D721Med (cell line): ENCODE measurements around the gene ALPL.

Source experiments
- DNase-seq: peaks from one replicate; pipeline ENCODE4 v3.0.0; 2011; ENCODE audit warnings: low spot score; ENCODE audit not compliant: insufficient read length
- FAIRE-seq: peaks from 2 replicates; lab custom pipeline; 2011; peaks lifted over from hg19 to GRCh38; lab: Jason Lieb, UNC
- TF ChIP-seq, protein P1 (sequence below): IDR thresholded peaks from 2 replicates; pipeline ENCODE4 v1.5.1; 2012; ENCODE audit warnings: mild to moderate bottlenecking, control low read depth; ENCODE audit not compliant: insufficient read depth; ENCODE audit errors: missing control alignments

ALPL gene

DNA sequence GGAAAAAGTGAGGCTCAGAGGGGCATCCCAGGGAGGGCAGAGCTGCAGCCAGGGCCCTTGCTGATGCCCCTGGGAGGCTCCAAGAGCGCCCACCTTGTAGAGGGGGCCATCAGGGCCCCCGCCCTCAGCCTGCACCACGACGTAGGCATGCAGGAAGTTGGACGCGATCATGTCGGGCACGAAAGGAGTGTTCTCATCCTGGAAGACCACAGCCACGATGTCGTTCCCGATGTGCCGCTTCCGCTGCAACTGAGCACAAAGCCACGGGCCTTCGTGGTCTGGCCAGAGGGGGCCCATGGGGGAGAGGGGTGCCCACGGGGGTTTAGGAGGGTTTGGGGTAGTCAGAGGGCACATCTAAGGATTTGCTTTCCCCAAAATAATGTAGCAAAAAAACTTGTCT, 100.8 kb downstream of the ALPL start:
- TF ChIP-seq, protein P1, sequence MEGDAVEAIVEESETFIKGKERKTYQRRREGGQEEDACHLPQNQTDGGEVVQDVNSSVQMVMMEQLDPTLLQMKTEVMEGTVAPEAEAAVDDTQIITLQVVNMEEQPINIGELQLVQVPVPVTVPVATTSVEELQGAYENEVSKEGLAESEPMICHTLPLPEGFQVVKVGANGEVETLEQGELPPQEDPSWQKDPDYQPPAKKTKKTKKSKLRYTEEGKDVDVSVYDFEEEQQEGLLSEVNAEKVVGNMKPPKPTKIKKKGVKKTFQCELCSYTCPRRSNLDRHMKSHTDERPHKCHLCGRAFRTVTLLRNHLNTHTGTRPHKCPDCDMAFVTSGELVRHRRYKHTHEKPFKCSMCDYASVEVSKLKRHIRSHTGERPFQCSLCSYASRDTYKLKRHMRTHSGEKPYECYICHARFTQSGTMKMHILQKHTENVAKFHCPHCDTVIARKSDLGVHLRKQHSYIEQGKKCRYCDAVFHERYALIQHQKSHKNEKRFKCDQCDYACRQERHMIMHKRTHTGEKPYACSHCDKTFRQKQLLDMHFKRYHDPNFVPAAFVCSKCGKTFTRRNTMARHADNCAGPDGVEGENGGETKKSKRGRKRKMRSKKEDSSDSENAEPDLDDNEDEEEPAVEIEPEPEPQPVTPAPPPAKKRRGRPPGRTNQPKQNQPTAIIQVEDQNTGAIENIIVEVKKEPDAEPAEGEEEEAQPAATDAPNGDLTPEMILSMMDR, result no peak
- FAIRE-seq, result no peak
- DNase-seq, result no peak

DNA sequence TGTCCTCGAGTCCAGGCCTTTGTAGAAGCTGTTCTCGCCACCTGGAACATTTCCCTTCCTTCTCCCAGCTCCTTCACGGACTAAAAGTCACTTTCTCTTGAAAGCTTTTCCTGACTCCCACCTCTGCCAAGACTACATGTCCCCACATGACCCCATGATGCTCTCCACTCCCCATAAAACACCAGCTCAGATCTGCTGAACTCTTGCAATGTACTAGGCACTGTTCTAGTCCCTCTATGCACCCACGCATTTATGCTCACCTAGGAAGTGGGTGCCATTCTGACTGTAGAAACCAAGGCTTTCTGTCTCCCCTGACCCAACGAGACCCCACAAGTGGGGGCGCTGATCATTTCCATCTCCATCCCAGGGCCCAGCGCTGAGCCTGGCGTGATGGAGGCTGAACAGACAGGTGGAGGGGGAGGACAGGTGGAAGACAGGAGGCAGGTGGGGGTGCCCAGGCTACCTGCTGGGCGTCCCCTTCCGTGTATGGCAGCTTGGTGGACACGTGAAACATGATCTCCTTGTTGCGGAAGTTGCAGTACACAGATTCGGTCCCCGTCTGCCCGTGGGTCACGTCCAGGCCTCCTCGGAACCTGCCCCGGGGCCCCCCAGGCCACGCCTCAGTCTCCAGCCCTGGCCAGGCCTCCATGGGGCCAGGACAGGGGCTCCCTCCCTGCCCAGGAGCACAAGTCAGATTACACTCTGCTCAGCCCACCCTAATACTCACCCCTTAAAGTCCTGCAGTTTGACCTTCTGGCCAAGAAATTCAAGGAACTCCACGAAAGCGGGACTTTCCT, 102.0 kb downstream of the ALPL start:
- DNase-seq (no peak), FAIRE-seq (no peak)
- TF ChIP-seq, protein P1, result no peak

DNA sequence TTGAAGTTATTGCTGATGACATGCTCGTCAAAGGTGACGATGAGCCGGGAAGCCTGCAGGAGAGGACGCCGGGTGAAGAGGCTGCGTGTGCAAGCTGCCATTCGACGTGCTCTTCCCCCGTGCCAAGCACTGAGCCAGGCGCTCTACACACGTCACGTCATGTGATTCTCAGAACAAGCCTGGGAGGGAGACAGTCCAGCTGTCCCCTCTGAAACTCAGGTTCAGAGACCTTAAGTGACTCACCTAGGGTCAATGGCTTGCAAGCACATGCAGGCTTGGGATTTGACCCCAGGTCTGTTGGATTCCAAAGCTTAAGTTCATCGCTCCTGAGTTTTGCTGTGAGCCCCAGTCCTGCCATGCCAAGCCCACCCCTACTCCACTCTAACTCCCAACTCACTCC, 102.8 kb downstream of the ALPL start:
- FAIRE-seq, result no peak
- no peak for DNase-seq
- TF ChIP-seq, protein P1, result no peak

DNA sequence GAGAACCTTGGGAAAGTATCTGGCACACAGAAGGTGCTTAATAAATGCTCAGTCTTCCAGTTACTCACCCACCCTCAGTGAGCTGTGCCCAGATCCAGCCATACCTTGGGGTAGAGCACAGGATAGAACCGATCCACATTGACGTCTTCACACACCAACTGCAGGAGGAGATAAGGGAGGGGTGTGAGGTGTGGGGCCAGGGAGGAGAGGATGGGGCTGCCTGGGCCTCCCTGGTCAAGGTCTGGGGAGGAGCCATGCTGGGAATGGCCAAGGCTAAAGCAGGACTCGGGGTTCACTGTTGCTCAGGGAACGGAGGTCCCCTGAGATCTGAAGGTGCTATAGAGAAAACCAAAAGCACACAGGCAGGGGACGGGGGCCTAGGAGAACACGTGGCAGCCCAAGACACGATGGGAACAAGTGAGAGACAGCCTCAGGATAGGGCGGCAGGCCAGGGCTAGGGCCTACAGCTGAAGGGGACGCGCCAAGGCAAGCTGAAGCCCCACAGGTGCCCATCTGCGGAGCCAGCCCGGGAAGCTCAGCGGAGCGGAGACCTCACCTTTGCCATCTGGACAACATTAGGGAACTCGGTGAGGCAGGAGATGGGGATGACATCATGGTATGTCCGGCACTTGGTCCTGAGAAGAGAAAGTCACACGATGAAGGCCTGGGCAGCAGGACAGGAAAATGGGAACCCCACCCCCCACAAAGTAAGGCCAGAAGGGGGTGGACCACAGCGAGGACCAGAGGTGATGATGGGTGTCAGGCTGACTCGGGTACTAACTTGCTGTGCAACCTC, 104.0 kb downstream of the ALPL start:
- DNase-seq, result no peak
- FAIRE-seq, result no peak
- TF ChIP-seq, protein P1, result no peak

DNA sequence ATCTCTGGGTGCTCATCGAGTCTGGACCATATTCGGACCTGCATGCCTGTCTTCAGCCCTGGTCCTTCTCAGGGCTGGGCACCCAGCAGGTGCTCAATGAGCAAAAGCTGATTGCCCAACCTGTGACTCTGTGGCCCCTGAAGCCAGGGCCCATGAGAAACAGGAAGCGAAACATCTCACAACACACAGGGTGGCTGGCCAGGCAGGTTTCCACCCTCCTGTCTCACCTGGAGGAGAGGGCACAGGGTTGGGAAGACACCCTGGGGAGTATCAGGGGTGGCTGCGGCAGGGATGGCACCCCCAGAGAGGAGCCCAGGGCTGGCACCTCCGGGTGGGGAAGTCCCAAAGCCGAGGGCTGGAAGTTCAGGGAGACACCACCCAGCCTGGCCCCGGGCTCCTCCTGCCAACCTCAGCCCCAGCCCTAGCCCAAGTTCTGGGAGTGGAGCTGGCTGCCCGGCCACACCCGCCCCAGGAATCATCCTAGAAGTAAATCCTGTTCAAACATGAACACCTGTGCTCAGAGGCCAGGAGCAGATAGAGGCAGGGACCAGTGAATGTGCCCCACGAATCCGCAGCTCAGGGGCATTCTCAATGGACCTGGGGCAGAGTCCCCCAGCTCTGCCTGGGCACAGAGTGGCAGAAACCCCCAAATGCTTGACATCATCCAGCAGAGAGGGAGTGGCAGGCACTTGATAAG, 105.3 kb downstream of the ALPL start:
- TF ChIP-seq, protein P1, result no peak
- no peak for DNase-seq
- FAIRE-seq, result no peak

DNA sequence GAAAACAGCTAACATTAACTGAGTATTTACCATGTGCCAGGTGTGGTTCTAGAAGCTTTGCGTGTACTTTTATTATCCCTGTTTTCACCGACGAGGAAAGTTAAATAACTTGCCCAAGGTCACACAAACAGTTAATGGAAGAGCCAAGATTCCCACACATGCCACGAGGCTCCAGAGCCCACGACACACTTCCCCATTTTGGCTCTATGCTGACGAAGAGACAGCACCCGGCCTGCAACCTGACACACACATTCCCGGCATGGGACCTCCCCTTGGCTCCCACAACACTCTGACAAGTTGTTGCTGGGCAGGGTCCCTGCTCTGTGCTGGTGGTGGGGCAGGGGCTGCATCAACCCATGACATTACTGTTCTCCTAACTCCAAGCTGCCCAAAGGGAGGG, 107.1 kb downstream of the ALPL start:
- DNase-seq (no peak), FAIRE-seq (no peak)
- TF ChIP-seq, protein P1, result no peak
